Measurements from ENCODE around the gene TMEM31. TPM values are rescaled to one million over a fixed set of nuclear protein-coding genes. Genes with fewer than 3 reads are reported as not detected.

The TMEM31 gene
- total and polyA plus RNA-seq, 2 of the 4 experiments (the other 2 are of a cell fraction) = 0.17 TPM; not detected in 1

- no peak overlapping the region for H2AK9ac ChIP-seq (replicated peaks; ENCODE audit: low read depth, low read length, poor library complexity)
- in situ Hi-C loops (cut with MboI; ENCODE audit: low sequenced_read_pairs) = no loop called here
- peaks cover 8% of the 10 kb centered on the region; the same call in 1 of the 2 replicates for H3K9me3 ChIP-seq (ENCODE audit: control insufficient read depth, insufficient read depth, low read length)
- no peak overlapping the region for H3K9ac ChIP-seq (ENCODE audit: low read depth, low read length)
- H3K18ac ChIP-seq (ENCODE audit: low read depth, low read length) = no peak overlapping the region
- no peaks in the 10 kb centered on the region for H3K79me1 ChIP-seq (ENCODE audit: low read depth in 1 of 2, low read length in 2 of 2)
- no peak overlapping the region for H4K91ac ChIP-seq (ENCODE audit: insufficient read depth, low read depth, low read length)
- no peak overlapping the region for H3K14ac ChIP-seq (replicated peaks; ENCODE audit: low read depth, low read length)
- dilution Hi-C loops (cut with HindIII; ENCODE audit: low sequenced_read_pairs, unreplicated experiment) = no loop called here
- no peak overlapping the region for H4K5ac ChIP-seq (ENCODE audit: low read depth, low read length)
- H3K27ac ChIP-seq (ENCODE audit: insufficient read depth, low read length) = no peak overlapping the region
- H2AFZ ChIP-seq (replicated peaks; ENCODE audit: low read length, poor library complexity) = no peak overlapping the region
- no peak overlapping the region for H2AK5ac ChIP-seq (ENCODE audit: low read depth, low read length)
- no peak overlapping the region for H2BK20ac ChIP-seq (ENCODE audit: low read depth, low read length)
- H4K8ac ChIP-seq (ENCODE audit: low read depth in 2 of 2, low read length in 2 of 2) = no peak overlapping the region
- no peak overlapping the region for H2BK15ac ChIP-seq (ENCODE audit: low read depth, low read length)
- H3K56ac ChIP-seq (ENCODE audit: extremely low read depth, insufficient read depth, low read length) = no peak overlapping the region
- ChIA-PET CTCF (no interaction called here), POLR2A (ENCODE audit: unreplicated experiment) (no interaction called here)
- H2BK120ac ChIP-seq (ENCODE audit: low read depth, low read length) = no peak overlapping the region
- ATAC-seq (ENCODE audit: low read depth) (no peak), DNase-seq (no peak)
- no peaks in the 10 kb centered on the region for H4K20me1 ChIP-seq (ENCODE audit: insufficient read depth, low read length)
- TF ChIP-seq CTCF (conservative IDR thresholded peaks at IDR 0.05; ENCODE audit: low read depth, low read length) = no peak
- no peaks in the 10 kb centered on the region for H3K4me1 ChIP-seq (ENCODE audit: control insufficient read depth, insufficient read depth, low read length)
- intact Hi-C loops (cut with micrococcal nuclease) = no loop called here
- no peak overlapping the region for H3K4ac ChIP-seq (ENCODE audit: low read depth, low read length)
- no TSS peak for BruUV-seq (replicated peaks)
- 72% methylated on average over 2 of the region's 4 CpGs; no CpG with 5 or more reads in 1 of the 2 experiments for WGBS, 2 experiments (ENCODE audit: extremely low coverage in 2 of 2, insufficient read length in 1 of 2)
- no peaks in the 10 kb centered on the region for H3K9me1 ChIP-seq (ENCODE audit: insufficient read depth, low read length)
- no peak overlapping the region for H2BK5ac ChIP-seq (ENCODE audit: low read depth, low read length, poor library complexity, severe bottlenecking)
- H3K27me3 ChIP-seq (ENCODE audit: control insufficient read depth, insufficient read depth, low read length) = peaks cover 34% of the 10 kb centered on the region
- no peak overlapping the region for H3K23ac ChIP-seq (ENCODE audit: low read depth, low read length)
- H3K36me3 ChIP-seq (ENCODE audit: control insufficient read depth, insufficient read depth, low read length) = no peaks in the 10 kb centered on the region
- H3K4me3 ChIP-seq (ENCODE audit: insufficient read depth, low read depth, low read length) = no peak overlapping the region
- H3K4me2 ChIP-seq (ENCODE audit: low read depth, low read length) = no peak overlapping the region
Observed at GRCh38 chrX:103754401-103754800, 43.7 kb downstream of the TMEM31 start.

All from IMR-90 (cell line).